ENCODE results near the gene LRRC14B. TPM values are rescaled to one million over a fixed set of nuclear protein-coding genes. Genes with fewer than 3 reads are reported as not detected.

Gene LRRC14B
- total RNA-seq, 3 donors from 2014 or later, result 0.33 to 0.44 TPM; not detected in 1

DNA sequence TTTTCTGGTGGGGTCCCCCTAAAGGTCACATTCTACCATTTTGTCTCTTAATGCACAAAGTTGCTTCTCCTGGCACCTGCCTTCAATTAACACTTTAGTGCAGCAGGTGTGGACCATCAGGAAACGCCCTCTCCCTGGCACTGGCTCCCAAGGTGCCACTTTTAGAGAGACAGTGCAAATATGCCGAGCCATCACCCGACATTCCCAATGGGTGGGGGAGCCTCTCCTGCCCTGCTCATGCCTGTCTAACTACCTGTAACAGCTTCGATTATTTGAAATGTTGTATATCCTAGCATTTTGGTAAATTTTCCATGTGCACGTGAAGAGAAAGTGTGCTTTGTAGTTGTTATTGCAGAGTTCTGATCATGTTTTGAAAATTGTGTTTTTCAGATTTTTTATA lies 13.2 kb upstream of the LRRC14B start:
- H3K36me3 ChIP-seq, result no peaks in the 10 kb centered on the region
- no peaks in the 10 kb centered on the region for H3K27me3 ChIP-seq
- no peak overlapping the region for H3K27ac ChIP-seq
- no peak overlapping the region for H3K4me3 ChIP-seq
- TF ChIP-seq POLR2A (IDR thresholded peaks at IDR 0.05), result no peak
- no peak for TF ChIP-seq POLR2AphosphoS5 (IDR thresholded peaks at IDR 0.05)
- TF ChIP-seq, protein P1, sequence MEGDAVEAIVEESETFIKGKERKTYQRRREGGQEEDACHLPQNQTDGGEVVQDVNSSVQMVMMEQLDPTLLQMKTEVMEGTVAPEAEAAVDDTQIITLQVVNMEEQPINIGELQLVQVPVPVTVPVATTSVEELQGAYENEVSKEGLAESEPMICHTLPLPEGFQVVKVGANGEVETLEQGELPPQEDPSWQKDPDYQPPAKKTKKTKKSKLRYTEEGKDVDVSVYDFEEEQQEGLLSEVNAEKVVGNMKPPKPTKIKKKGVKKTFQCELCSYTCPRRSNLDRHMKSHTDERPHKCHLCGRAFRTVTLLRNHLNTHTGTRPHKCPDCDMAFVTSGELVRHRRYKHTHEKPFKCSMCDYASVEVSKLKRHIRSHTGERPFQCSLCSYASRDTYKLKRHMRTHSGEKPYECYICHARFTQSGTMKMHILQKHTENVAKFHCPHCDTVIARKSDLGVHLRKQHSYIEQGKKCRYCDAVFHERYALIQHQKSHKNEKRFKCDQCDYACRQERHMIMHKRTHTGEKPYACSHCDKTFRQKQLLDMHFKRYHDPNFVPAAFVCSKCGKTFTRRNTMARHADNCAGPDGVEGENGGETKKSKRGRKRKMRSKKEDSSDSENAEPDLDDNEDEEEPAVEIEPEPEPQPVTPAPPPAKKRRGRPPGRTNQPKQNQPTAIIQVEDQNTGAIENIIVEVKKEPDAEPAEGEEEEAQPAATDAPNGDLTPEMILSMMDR (IDR thresholded peaks at IDR 0.05), result no peak
- no peaks in the 10 kb centered on the region for H3K4me1 ChIP-seq
- intact Hi-C loops (cut with DNase I; ENCODE audit: low total_unique reads), result no loop called here
- H3K9me3 ChIP-seq, result no peaks in the 10 kb centered on the region
- DNase-seq (ENCODE audit: low spot score in 2 of 2), result no peak

DNA sequence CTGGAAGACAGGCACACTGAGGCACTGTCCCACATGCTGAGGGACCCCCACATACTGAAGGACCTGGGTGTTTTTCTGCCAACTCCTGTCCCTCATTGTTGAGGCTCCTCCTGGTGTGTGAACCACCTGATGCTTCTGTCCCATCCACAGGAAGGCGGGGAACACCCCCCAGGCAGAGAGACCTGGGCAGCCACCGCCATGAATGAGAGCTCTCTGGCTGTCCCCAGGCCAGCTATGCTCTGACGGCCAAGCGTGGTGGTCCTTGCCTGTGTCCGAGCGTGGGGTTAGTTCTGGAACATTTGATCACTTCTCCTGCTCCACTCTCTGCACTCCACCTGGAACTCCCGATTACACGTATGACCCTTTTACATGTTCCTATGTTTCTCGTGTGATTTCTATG lies 11.9 kb upstream of the LRRC14B start:
- H3K4me3 ChIP-seq, result no peak overlapping the region
- H3K27me3 ChIP-seq, result no peaks in the 10 kb centered on the region
- H3K36me3 ChIP-seq, result no peaks in the 10 kb centered on the region
- no peak for DNase-seq (ENCODE audit: low spot score in 2 of 2)
- intact Hi-C loops (cut with DNase I; ENCODE audit: low total_unique reads), result no loop called here
- no peaks in the 10 kb centered on the region for H3K4me1 ChIP-seq
- H3K27ac ChIP-seq, result no peak overlapping the region
- H3K9me3 ChIP-seq, result no peaks in the 10 kb centered on the region
- TF ChIP-seq, protein P1 (IDR thresholded peaks at IDR 0.05), result no peak
- TF ChIP-seq POLR2A (IDR thresholded peaks at IDR 0.05) (no peak), POLR2AphosphoS5 (IDR thresholded peaks at IDR 0.05) (no peak)

DNA sequence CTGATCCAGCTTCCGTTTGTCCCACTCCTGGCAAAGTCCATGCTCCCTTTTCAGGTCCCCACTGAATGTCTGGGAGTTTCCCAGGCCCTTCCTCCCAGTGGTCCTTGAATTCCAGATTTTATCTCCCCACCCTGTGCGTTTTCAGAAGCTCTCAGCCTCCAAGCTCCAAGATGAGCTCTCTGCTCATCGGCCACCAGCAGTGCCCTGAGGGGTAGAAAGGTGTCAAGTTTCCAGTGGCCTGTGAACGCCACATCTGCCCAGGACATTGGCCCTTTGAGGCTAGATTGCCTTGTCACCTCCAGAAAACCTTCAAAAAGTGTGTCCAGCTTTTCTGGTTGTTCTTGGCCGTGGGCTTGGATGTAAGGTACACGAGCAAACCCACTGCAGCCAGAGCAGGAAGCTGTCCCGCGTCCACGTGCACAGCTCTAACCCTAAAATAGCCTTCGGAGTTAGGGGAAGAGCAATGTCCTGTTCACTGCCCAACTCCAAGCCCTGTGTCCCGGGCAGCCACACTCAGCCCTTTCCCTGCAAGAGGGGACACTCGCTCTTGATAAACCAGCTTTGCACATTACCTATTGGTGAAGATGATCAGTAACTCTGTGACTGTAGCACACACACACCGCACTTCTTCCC lies 10.9 kb upstream of the LRRC14B start:
- Histone ChIP-seq H3K4me1 (no peaks in the 10 kb centered on the region), H3K27me3 (no peaks in the 10 kb centered on the region), H3K4me3 (no peak overlapping the region), H3K36me3 (no peaks in the 10 kb centered on the region), H3K9me3 (no peaks in the 10 kb centered on the region), H3K27ac (no peak overlapping the region)
- intact Hi-C loops (cut with DNase I; ENCODE audit: low total_unique reads), result no loop called here
- TF ChIP-seq POLR2AphosphoS5 (IDR thresholded peaks at IDR 0.05), result no peak
- no peak for TF ChIP-seq POLR2A (IDR thresholded peaks at IDR 0.05)
- TF ChIP-seq, protein P1 (IDR thresholded peaks at IDR 0.05), result no peak
- DNase-seq (ENCODE audit: low spot score in 2 of 2), result no peak

DNA sequence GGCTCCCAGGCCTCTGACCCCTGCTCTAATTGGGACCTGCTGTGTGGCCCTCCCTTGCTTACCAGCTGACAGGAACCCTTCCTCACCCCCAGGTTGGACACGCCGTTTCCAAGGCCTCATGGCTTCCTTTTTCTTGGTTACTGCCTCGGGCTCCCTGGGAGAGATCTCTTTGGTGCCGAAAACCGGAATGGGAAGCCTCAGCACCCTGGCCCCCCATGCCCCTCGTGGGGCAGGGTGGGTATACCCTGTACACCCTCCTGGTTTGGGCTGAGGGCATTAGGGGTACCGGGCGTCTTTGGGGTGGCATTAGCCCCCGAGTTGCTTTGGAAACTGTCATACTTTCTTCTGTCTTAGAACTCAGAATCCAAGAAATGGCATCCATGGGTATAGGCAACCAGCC lies 10.1 kb upstream of the LRRC14B start:
- intact Hi-C loops (cut with DNase I; ENCODE audit: low total_unique reads), result no loop called here

DNA sequence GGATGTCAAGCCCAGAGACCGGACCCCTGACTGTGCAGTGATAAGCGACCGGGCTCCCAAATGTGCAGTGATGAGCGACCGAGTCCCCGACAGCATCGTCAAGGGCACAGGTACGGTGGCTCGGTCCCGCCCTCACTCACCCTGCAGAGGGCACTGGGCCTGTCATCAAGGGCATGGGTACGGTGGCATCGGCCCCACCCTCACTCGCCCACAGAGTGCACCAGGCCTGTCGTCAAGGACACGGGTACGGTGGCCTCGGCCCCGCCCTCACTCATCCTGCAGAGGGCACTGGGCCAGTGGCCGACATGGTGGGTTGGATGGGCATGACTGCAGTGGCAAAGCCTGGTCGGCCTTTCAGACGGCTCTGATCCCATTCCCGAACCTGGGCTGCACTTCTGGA lies 9.7 kb upstream of the LRRC14B start:
- no peak for DNase-seq (ENCODE audit: low spot score in 2 of 2)
- intact Hi-C loops (cut with DNase I; ENCODE audit: low total_unique reads), result no loop called here
- no peaks in the 10 kb centered on the region for H3K9me3 ChIP-seq
- H3K27me3 ChIP-seq, result no peaks in the 10 kb centered on the region
- TF ChIP-seq, protein P1 (IDR thresholded peaks at IDR 0.05), result no peak
- TF ChIP-seq POLR2A (IDR thresholded peaks at IDR 0.05) (no peak), POLR2AphosphoS5 (IDR thresholded peaks at IDR 0.05) (no peak)
- no peak overlapping the region for H3K27ac ChIP-seq
- no peaks in the 10 kb centered on the region for H3K4me1 ChIP-seq
- no peaks in the 10 kb centered on the region for H3K36me3 ChIP-seq
- no peak overlapping the region for H3K4me3 ChIP-seq

More for the DNA sequence above, 10.1 kb upstream of the LRRC14B start:
- no peak for DNase-seq (ENCODE audit: low spot score in 2 of 2)
- Histone ChIP-seq H3K4me3 (no peak overlapping the region), H3K9me3 (no peaks in the 10 kb centered on the region), H3K4me1 (no peaks in the 10 kb centered on the region), H3K27ac (no peak overlapping the region), H3K36me3 (no peaks in the 10 kb centered on the region), H3K27me3 (no peaks in the 10 kb centered on the region)
- TF ChIP-seq POLR2AphosphoS5 (IDR thresholded peaks at IDR 0.05) (no peak), POLR2A (IDR thresholded peaks at IDR 0.05) (no peak)
- TF ChIP-seq, protein P1 (IDR thresholded peaks at IDR 0.05), result no peak

All from breast epithelium (tissue), 4 donors.